ENCODE results near the gene DNAJB1. TPM values are rescaled to one million over a fixed set of nuclear protein-coding genes. Genes with fewer than 3 reads are reported as not detected.

Gene DNAJB1
- total and polyA plus RNA-seq, 2 of the 13 experiments (the other 11 are each of a cell fraction or from before 2014, with no cell fraction given) = 87.5 to 97.3 TPM

DNA sequence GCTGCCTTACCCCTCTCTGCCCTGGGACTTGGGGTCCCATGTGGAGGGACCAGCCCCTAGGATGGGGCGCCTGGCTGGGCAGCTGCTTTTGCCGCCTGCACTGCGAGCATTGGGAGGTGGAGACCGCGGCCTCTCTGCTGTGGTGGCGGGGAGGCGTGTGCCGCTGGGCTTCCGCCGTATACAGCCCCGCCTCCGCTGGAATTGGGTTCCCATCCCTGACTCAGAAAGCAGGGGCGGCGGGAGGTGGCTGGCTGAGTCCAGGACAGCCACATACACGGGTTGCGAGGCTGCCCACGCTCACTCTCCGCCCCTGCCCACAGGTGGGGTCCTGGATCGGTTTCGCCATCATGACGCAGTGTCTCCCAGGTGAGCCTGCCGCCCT, 47.1 kb upstream of the DNAJB1 start:
- no peak for ATAC-seq
- Histone ChIP-seq H3K4me2 (ENCODE audit: low read depth, low read length) (no peak overlapping the region), H3K36me3 (replicated peaks in 1 of 2; ENCODE audit: control insufficient read depth in 1 of 2, insufficient read depth in 2 of 2, low read length in 2 of 2) (peaks cover 6 to 17% of the 10 kb centered on the region in 2 experiments; a peak in 3 of 5 replicates), H2AFZ (ENCODE audit: low read length) (no peak overlapping the region), H3K27ac (ENCODE audit: extremely low read length, insufficient read depth, low read length) (no peak overlapping the region), H3K9me3 (ENCODE audit: low read length) (no peaks in the 10 kb centered on the region), H3K4me1 (ENCODE audit: insufficient read depth, low read length) (peaks cover 19% of the 10 kb centered on the region), H3K27me3 (ENCODE audit: control insufficient read depth in 1 of 2, insufficient read depth in 2 of 2, low read length in 2 of 2) (no peaks in the 10 kb centered on the region), H3K79me2 (ENCODE audit: insufficient read depth, low read length) (peaks cover 8% of the 10 kb centered on the region), H3K4me3 (replicated peaks in 1 of 3; ENCODE audit: insufficient read depth in 1 of 3, low read depth in 2 of 3, low read length in 3 of 3) (no peak overlapping the region), H3K9ac (ENCODE audit: insufficient read depth, low read depth, low read length) (no peak overlapping the region), H4K20me1 (ENCODE audit: insufficient read depth, low read length) (no peaks in the 10 kb centered on the region; the same call in 1 of the 2 replicates)
- BruUV-seq (replicated peaks) = no TSS peak
- no peak for FAIRE-seq
- 94% methylated on average over 10 of the region's 22 CpGs for WGBS (ENCODE audit: low lambda C conversion rate)
- TF ChIP-seq BCL6 (CRISPR knock-in tag; IDR thresholded peaks at IDR 0.05) (no peak), EEA1 (CRISPR knock-in tag; IDR thresholded peaks at IDR 0.05; ENCODE audit: borderline replicate concordance) (no peak), ZNF607 (CRISPR knock-in tag; IDR thresholded peaks at IDR 0.05; ENCODE audit: borderline replicate concordance) (no peak), RBFOX2 (IDR thresholded peaks at IDR 0.05; ENCODE audit: low read depth, low read length) (peak; percentile 57), ZC3H4 (CRISPR knock-in tag; IDR thresholded peaks at IDR 0.05; ENCODE audit: borderline replicate concordance) (no peak), AGO2 (optimal IDR thresholded peaks at IDR 0.05; ENCODE audit: low read depth, low read length) (peak; percentile 55), EHMT2 (IDR thresholded peaks at IDR 0.05; ENCODE audit: borderline replicate concordance, low read depth, low read length) (no peak), SIX1 (CRISPR knock-in tag; IDR thresholded peaks at IDR 0.05; ENCODE audit: borderline replicate concordance) (no peak), SMYD3 (CRISPR knock-in tag; IDR thresholded peaks at IDR 0.05) (no peak), HNRNPLL (IDR thresholded peaks at IDR 0.05; ENCODE audit: low read depth, low read length, poor library complexity, severe bottlenecking) (no peak)
- TF ChIP-seq, protein P1, sequence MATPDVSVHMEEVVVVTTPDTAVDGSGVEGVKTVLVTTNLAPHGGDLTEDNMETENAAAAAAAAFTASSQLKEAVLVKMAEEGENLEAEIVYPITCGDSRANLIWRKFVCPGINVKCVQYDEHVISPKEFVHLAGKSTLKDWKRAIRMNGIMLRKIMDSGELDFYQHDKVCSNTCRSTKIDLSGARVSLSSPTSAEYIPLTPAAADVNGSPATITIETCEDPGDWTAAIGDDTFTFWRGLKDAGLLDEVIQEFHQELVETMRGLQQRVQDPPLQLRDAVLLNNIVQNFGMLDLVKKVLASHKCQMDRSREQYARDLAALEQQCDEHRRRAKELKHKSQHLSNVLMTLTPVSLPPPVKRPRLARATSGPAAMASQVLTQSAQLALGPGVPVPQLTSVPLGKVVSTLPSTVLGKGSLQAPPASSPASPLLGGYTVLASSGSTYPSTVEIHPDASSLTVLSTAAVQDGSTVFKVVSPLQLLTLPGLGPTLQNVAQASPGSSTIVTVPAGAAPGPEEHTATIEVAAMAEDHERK (CRISPR knock-in tag; IDR thresholded peaks at IDR 0.05; ENCODE audit: low read depth) = no peak
- TF ChIP-seq, protein P2, sequence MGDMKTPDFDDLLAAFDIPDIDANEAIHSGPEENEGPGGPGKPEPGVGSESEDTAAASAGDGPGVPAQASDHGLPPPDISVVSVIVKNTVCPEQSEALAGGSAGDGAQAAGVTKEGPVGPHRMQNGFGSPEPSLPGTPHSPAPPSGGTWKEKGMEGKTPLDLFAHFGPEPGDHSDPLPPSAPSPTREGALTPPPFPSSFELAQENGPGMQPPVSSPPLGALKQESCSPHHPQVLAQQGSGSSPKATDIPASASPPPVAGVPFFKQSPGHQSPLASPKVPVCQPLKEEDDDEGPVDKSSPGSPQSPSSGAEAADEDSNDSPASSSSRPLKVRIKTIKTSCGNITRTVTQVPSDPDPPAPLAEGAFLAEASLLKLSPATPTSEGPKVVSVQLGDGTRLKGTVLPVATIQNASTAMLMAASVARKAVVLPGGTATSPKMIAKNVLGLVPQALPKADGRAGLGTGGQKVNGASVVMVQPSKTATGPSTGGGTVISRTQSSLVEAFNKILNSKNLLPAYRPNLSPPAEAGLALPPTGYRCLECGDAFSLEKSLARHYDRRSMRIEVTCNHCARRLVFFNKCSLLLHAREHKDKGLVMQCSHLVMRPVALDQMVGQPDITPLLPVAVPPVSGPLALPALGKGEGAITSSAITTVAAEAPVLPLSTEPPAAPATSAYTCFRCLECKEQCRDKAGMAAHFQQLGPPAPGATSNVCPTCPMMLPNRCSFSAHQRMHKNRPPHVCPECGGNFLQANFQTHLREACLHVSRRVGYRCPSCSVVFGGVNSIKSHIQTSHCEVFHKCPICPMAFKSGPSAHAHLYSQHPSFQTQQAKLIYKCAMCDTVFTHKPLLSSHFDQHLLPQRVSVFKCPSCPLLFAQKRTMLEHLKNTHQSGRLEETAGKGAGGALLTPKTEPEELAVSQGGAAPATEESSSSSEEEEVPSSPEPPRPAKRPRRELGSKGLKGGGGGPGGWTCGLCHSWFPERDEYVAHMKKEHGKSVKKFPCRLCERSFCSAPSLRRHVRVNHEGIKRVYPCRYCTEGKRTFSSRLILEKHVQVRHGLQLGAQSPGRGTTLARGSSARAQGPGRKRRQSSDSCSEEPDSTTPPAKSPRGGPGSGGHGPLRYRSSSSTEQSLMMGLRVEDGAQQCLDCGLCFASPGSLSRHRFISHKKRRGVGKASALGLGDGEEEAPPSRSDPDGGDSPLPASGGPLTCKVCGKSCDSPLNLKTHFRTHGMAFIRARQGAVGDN (CRISPR knock-in tag; IDR thresholded peaks at IDR 0.05) = peak; percentile 18; the same call in 1 of the 2 replicates
- TF ChIP-seq, protein P3, sequence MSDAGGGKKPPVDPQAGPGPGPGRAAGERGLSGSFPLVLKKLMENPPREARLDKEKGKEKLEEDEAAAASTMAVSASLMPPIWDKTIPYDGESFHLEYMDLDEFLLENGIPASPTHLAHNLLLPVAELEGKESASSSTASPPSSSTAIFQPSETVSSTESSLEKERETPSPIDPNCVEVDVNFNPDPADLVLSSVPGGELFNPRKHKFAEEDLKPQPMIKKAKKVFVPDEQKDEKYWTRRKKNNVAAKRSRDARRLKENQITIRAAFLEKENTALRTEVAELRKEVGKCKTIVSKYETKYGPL (CRISPR knock-in tag; IDR thresholded peaks at IDR 0.05) = no peak
- TF ChIP-seq, protein P4, sequence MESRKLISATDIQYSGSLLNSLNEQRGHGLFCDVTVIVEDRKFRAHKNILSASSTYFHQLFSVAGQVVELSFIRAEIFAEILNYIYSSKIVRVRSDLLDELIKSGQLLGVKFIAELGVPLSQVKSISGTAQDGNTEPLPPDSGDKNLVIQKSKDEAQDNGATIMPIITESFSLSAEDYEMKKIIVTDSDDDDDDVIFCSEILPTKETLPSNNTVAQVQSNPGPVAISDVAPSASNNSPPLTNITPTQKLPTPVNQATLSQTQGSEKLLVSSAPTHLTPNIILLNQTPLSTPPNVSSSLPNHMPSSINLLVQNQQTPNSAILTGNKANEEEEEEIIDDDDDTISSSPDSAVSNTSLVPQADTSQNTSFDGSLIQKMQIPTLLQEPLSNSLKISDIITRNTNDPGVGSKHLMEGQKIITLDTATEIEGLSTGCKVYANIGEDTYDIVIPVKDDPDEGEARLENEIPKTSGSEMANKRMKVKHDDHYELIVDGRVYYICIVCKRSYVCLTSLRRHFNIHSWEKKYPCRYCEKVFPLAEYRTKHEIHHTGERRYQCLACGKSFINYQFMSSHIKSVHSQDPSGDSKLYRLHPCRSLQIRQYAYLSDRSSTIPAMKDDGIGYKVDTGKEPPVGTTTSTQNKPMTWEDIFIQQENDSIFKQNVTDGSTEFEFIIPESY (CRISPR knock-in tag; IDR thresholded peaks at IDR 0.05) = peak; percentile 76; the same call in 1 of the 2 replicates
- TF ChIP-seq, protein P5, sequence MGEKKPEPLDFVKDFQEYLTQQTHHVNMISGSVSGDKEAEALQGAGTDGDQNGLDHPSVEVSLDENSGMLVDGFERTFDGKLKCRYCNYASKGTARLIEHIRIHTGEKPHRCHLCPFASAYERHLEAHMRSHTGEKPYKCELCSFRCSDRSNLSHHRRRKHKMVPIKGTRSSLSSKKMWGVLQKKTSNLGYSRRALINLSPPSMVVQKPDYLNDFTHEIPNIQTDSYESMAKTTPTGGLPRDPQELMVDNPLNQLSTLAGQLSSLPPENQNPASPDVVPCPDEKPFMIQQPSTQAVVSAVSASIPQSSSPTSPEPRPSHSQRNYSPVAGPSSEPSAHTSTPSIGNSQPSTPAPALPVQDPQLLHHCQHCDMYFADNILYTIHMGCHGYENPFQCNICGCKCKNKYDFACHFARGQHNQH (CRISPR knock-in tag; IDR thresholded peaks at IDR 0.05) = no peak
- ChIA-PET POLR2A (no interaction called here), CTCF (ENCODE audit: low intra/inter-chr PET ratio, low total read pairs) (no interaction called here)
- DNase-seq (ENCODE audit: low spot score) = no peak
- intact Hi-C loops (cut with micrococcal nuclease; ENCODE audit: unreplicated experiment) = no loop called here
- in situ Hi-C loops (cut with HindIII; ENCODE audit: extremely low pct_ligation_motif_present, low pct_unique_long_range_greater_than_20kb) = no loop called here
